Progenitor cell of endocrine pancreas (in vitro differentiated cells): ENCODE results near the gene IYD. TPM values are rescaled to one million over a fixed set of nuclear protein-coding genes. Genes with fewer than 3 reads are reported as not detected.

Experiments
- DNase-seq: peaks from one replicate; pipeline ENCODE4 v3.0.0; 2021; ENCODE audit warnings: low spot score; ENCODE audit not compliant: unreplicated experiment
- H3K27ac Mint-ChIP-seq: 2 replicates; pipeline ENCODE4 v1.8.0; 2021; ENCODE audit warnings: mild to moderate bottlenecking, moderate library complexity, mixed read lengths
- H3K27me3 Mint-ChIP-seq: 2 replicates; pipeline ENCODE4 v1.8.0; 2021; ENCODE audit warnings: mixed read lengths
- H3K36me3 Mint-ChIP-seq: 2 replicates; pipeline ENCODE4 v1.8.0; 2022; ENCODE audit warnings: mixed read lengths; ENCODE audit not compliant: insufficient read depth
- H3K4me1 Mint-ChIP-seq: 2 replicates; pipeline ENCODE4 v1.8.0; 2021; ENCODE audit warnings: low read depth, mixed read lengths
- H3K4me3 Mint-ChIP-seq: 2 replicates; pipeline ENCODE4 v1.8.0; 2021; ENCODE audit warnings: low read depth, mild to moderate bottlenecking, moderate library complexity, mixed read lengths
- H3K9me3 Mint-ChIP-seq: 2 replicates; pipeline ENCODE4 v1.8.0; 2021; ENCODE audit warnings: low read depth, mixed read lengths
- total RNA-seq: library from RNA; stranded (reverse); gene quantifications from 2 replicates; pipeline ENCODE4 v1.2.1, GENCODE V29; 2021
- TF ChIP-seq, protein P1 (sequence below): fragments of 200-600 bp; sonication (generic); IDR thresholded peaks from one replicate; pipeline ENCODE4 v1.5.0; 2021; ENCODE audit warnings: antibody characterized with exemption, mild to moderate bottlenecking; ENCODE audit not compliant: unreplicated experiment

Gene IYD
- total RNA-seq, 1 donor from 2014 or later = 0.22 TPM

DNA sequence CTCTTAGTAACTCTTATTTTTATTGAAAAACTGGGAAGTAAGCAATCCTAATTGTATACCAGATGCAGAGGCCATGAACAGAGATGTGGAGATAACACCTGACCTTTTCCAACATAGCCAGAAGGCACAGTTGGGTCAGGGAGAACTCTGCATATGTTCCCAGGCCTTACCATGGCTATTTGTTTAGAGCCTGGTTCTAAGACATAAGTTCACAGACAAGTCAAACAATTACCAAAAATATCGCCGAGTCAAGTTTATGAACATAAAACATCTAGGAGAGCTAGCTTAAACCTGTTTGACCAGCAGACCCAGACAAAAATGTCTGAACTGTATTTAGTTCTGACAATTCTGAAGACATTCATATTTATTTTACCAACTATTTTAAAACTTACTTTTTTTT, 26.7 kb upstream of the IYD start:
- Mint-ChIP-seq H3K9me3 (no peaks in the 10 kb centered on the region), H3K27me3 (peaks cover 9% of the 10 kb centered on the region), H3K4me3 (no peak overlapping the region), H3K4me1 (peaks cover 1% of the 10 kb centered on the region), H3K36me3 (no peaks in the 10 kb centered on the region), H3K27ac (no peak overlapping the region)
- DNase-seq = no peak
- TF ChIP-seq, protein P1, sequence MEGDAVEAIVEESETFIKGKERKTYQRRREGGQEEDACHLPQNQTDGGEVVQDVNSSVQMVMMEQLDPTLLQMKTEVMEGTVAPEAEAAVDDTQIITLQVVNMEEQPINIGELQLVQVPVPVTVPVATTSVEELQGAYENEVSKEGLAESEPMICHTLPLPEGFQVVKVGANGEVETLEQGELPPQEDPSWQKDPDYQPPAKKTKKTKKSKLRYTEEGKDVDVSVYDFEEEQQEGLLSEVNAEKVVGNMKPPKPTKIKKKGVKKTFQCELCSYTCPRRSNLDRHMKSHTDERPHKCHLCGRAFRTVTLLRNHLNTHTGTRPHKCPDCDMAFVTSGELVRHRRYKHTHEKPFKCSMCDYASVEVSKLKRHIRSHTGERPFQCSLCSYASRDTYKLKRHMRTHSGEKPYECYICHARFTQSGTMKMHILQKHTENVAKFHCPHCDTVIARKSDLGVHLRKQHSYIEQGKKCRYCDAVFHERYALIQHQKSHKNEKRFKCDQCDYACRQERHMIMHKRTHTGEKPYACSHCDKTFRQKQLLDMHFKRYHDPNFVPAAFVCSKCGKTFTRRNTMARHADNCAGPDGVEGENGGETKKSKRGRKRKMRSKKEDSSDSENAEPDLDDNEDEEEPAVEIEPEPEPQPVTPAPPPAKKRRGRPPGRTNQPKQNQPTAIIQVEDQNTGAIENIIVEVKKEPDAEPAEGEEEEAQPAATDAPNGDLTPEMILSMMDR = no peak

DNA sequence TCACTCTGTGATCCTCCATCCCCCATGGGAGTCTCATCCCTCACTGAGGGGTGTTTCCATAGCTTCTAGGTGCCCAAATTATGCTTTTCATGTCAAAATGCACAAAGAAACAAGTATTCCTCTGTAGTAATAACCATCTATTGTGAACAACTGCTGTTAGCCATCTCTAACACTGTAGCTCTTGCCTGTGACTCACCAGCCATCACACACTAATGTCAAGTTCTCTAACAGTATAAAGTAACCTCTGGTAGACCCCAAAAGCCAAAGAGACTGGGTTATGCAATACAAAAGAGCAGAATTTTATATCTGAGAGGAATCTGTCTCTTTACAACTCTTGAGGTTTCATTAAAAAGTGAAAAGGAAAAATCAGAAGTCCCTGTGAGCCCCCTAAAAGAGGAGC, 25.4 kb upstream of the IYD start:
- Mint-ChIP-seq H3K27me3 (peaks cover 9% of the 10 kb centered on the region), H3K27ac (no peak overlapping the region), H3K9me3 (no peaks in the 10 kb centered on the region), H3K4me3 (no peak overlapping the region), H3K4me1 (peaks cover 1% of the 10 kb centered on the region), H3K36me3 (no peaks in the 10 kb centered on the region)
- no peak for DNase-seq
- TF ChIP-seq, protein P1 = no peak

DNA sequence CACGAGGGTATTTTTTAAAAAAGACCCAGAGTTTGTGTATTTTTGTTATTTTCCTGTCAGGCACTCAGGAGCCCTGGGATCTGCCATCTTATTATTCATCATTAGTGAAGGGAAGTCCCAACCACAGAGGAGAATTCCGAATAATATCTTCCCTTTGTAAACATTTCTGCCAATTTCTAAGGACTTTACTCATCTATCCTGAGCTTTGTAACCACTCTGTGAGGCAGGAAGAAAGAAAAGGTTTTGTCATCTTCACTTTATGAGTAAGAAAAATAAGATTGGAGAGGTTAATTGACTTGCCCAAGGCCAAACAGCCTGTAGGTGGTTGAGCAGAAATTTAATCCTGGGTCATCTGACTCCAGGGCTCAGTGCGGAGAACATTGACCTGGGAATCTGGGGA, 23.0 kb upstream of the IYD start:
- H3K4me3 Mint-ChIP-seq = no peak overlapping the region

DNA sequence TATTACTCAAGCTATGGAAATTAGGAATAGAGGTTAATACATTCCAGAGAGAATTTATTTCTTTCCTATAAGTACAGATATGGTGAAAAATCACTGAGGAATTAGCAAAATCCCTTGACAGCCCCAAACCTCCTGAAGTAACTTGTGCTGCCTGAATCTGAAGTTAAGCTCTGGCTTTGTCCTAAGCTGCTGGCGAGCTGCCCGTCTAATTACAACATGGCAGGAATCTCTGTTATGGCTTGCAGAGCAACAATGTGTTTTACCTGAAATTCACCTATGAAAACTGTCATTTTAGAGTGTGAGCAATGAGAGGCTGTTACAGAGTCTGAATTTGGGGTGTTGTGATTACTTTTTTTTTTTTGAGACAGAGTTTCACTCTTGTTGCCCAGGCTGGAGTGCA, 22.5 kb upstream of the IYD start:
- Mint-ChIP-seq H3K27me3 (peaks cover 3% of the 10 kb centered on the region), H3K4me3 (no peak overlapping the region), H3K36me3 (no peaks in the 10 kb centered on the region), H3K9me3 (no peaks in the 10 kb centered on the region), H3K4me1 (peaks cover 1% of the 10 kb centered on the region), H3K27ac (no peak overlapping the region)
- TF ChIP-seq, protein P1 = no peak
- DNase-seq = no peak

More for the DNA sequence above, 23.0 kb upstream of the IYD start:
- Mint-ChIP-seq H3K27ac (no peak overlapping the region), H3K36me3 (no peaks in the 10 kb centered on the region), H3K9me3 (no peaks in the 10 kb centered on the region), H3K27me3 (peaks cover 5% of the 10 kb centered on the region), H3K4me1 (peaks cover 1% of the 10 kb centered on the region)
- DNase-seq = no peak
- TF ChIP-seq, protein P1 = no peak

DNA sequence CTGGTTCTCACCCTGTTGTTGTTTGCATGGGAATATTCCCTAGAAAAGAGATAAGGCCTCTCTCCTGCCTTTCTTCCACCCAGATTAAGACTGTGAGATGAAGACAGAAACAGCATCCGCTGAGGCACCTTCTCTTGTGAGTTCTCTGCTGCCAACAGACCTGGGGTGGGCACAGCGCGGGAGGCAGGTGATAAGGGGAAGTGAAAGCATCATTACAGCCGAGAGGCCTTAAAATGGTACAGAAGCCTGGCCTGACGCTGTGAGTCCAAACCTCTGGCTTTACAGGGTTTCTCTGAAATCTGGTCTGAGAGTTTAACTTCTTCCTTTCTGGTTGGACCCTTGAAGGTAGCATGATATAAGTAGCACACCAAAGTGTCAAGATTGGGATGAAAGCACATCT, 21.0 kb upstream of the IYD start:
- no peaks in the 10 kb centered on the region for H3K9me3 Mint-ChIP-seq
- peaks cover 3% of the 10 kb centered on the region for H3K27me3 Mint-ChIP-seq
- H3K36me3 Mint-ChIP-seq = no peaks in the 10 kb centered on the region
- H3K4me1 Mint-ChIP-seq = no peaks in the 10 kb centered on the region
- TF ChIP-seq, protein P1 = no peak
- H3K27ac Mint-ChIP-seq = no peak overlapping the region
- no peak for DNase-seq
- no peak overlapping the region for H3K4me3 Mint-ChIP-seq
